HG02588 (cell line): ENCODE results near the gene KIF1B.
"Not testable (repeated sequence)": the region's sequence is repeated elsewhere in the genome, so short reads cannot be mapped to it uniquely, and the experiment has no call there.

Experiments used
- ATAC-seq: cut with Tn5 transposase; IDR thresholded peaks from one replicate; pipeline ENCODE4 v1.9.1; 2021; ENCODE audit warnings: mild to moderate bottlenecking, moderate library complexity; ENCODE audit not compliant: unreplicated experiment

Gene KIF1B

DNA sequence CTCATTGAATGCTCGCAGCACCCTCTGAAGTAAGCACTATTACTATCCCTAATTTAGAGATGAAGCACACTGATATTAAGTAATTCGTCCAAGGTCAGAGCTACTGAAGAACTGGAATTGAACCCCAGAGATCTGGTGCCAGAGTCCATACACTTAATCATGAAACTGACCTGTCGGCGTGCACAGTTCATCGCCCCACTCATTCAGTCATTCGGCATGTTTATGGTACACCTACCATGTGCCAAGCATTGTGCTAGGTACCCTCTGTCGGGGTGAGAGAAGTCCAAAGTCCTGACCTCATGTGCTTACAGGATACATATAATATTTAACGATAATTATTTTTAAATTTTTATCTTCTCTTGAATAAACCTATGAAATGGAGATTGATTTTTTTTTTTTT is 214.3 kb downstream of the KIF1B start:
- ATAC-seq: no peak

DNA sequence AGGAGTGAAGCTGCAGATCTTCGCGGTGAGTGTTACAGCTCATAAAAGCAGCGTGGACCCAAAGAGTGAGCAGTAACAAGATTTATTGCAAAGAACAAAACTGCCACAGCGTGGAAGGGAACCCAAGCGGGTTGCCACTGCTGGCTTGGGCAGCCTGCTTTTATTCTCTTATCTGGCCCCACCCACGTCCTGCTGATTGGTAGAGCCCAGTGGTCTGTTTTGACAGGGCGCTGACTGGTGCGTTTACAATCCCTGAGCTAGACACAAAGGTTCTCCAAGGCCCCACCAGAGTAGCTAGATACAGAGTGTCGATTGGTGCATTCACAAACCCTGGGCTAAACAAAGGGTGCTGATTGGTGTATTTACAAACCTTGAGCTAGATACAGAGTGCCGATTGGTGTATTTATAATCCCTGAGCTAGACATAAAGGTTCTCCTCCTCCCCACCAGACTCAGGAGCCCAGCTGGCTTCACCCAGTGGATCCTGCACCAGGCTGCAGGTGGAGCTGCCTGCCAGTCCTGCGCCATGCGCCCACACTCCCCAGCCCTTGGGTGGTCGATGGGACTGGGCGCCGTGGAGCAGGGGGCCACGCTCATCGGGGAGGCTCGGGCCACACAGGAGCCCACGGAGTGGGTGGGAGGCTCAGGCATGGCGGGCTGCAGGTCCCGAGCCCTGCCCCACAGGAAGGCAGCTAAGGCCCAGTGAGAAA is 215.6 kb downstream of the KIF1B start:
- ATAC-seq: not testable (repeated sequence)

DNA sequence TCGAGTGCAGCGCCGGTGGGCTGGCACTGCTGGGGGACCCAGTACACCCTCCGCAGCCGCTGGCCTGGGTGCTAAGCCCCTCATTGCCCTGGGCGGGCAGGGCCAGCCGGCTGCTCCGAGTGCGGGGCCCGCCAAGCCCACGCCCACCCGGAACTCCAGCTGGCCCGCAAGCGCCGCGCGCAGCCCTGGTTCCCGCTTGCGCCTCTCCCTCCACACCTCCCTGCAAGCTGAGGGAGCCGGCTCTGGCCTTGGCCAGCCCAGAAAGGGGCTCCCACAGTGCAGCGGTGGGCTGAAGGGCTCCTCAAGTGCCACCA is 216.1 kb downstream of the KIF1B start:
- ATAC-seq: not testable (repeated sequence)

DNA sequence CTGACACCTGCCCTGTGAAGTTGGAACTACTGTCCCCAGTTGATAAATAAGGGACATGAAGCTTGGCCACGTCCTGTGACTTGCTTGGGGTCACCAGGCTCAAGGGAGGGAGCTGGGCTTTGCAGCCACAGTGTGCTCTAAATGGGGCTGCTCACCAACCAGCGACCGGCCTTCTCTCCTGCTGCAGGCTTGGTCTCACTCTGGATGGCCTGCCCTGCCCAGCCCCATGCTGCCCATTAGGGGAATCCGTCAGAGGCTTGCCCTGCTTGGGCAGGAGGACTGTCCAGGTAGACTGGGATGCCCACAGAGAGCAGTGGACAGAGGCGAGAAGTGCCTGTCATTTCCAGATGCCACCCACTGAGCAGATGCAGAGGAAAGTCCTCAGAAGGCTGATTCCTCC is 218.6 kb downstream of the KIF1B start:
- no peak for ATAC-seq

DNA sequence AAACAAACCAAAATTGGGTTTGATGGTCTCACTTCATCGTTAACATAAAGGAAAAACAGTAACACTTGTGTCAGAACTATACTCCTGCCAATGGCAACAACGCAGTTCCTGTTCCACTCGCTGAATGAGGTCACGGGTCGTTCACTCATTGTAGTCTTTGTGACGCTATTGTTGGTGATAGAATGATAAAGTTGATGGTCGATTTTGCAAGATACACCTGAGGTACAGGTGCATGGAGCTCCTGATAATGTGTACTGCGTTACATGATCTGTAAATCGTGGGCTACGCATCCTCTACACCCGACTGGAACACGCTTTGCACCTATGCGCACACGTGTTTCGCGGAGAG is 219.5 kb downstream of the KIF1B start:
- no peak for ATAC-seq

DNA sequence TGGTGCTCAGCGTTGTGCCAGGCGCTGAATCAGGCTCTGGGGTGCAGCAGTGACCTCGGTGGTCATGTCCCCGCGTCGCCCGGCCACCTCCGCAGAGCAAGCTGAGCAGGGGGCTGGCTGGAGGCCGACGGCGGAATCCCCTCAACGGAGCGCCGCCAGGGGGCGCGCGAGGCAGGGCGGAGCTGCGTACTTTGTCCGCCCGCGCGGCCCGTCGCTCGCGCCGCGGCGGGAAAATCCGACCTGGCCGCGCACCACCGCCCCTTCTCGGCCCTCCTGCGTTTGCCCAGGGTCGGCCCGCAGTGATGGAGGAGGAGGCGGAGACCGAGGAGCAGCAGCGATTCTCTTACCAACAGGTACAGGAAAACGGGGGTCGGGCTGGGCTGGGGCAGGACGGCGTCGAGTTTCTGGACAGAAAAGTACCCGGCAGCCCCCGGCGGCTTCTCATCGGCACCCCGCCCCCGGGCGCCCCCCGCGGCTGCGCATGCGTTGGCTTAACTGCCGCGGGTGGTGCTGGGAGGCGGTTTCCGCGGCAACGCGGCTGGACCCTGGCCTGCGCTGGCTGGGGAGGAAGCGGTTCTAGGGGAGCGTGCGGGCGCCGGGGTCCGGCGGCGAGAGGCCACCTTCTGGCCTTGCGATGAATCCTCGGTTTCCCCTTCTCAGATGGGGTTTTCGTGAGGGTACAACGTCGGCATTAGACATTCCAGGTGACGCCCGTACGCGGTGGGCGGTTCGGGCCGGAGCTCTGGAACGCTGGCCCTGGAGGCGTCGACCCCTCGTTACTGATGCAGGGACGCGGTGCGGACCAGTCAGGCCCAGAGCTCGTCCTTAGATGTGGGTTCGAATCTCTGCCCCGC is 220.1 kb downstream of the KIF1B start, which contains the start of gene CENPS:
Gene CENPS, plus strand, starts transcription at position 218 of the 854 bp plus-strand sequence. Its CDS starts 85 bp downstream, at position 303.
- ATAC-seq: peak; percentile 80
